H1 (cell line): ENCODE results near the gene C3orf49. TPM values are rescaled to one million over a fixed set of nuclear protein-coding genes. Genes with fewer than 3 reads are reported as not detected.

ENCODE experiments used
- CTCF ChIA-PET: fragments of 300-600 bp; sonication (Branson Sonifier 250); formaldehyde crosslinking; loops from one replicate; lab custom pipeline; 2021; ENCODE audit not compliant: partially characterized antibody; lab: Charles Lee
- POLR2A ChIA-PET: fragments of 300-600 bp; sonication (Branson Sonifier 250); formaldehyde crosslinking; loops from one replicate; lab custom pipeline; 2021; ENCODE audit warnings: inconsistent platforms; ENCODE audit not compliant: partially characterized antibody; lab: Charles Lee
- DNase-seq, 2 experiments: peaks; one replicate each; pipeline versions ENCODE4 v3.0.0 to v3.0.0-alpha.2; 2010 to 2022; ENCODE audit warnings: low spot score in 2 of 2, low read depth in 1 of 2, mixed read lengths in 1 of 2
- FAIRE-seq: peaks from 2 replicates; lab custom pipeline; 2011; peaks lifted over from hg19 to GRCh38; lab: Jason Lieb, UNC
- H2AFZ ChIP-seq: 2 replicates; pipeline ENCODE4 v1.8.1; 2012; ENCODE audit warnings: low read length, inconsistent platforms
- H2AK5ac ChIP-seq: 2 replicates; pipeline ENCODE4 v1.6.1; 2013; ENCODE audit warnings: low read depth, low read length
- H2BK120ac ChIP-seq: replicated peaks from 2 replicates; pipeline ENCODE3; 2013; ENCODE audit warnings: low read depth, low read length, inconsistent platforms
- H2BK12ac ChIP-seq: 2 replicates; pipeline ENCODE4 v1.6.1; 2013; ENCODE audit warnings: low read depth, low read length
- H2BK15ac ChIP-seq: 2 replicates; pipeline ENCODE4 v1.6.1; 2013; ENCODE audit warnings: low read length
- H2BK20ac ChIP-seq: 2 replicates; pipeline ENCODE4 v1.6.1; 2013; ENCODE audit warnings: low read length
- H2BK5ac ChIP-seq: 2 replicates; pipeline ENCODE4 v1.6.1; 2013; ENCODE audit warnings: low read depth, low read length
- H3K14ac ChIP-seq: 2 replicates; pipeline ENCODE4 v1.6.1; 2013; ENCODE audit warnings: inconsistent platforms; ENCODE audit not compliant: insufficient read length
- H3K18ac ChIP-seq: 2 replicates; pipeline ENCODE4 v1.6.1; 2013; ENCODE audit warnings: low read length; ENCODE audit errors: extremely low read depth
- H3K23ac ChIP-seq: 2 replicates; pipeline ENCODE4 v1.6.1; 2013; ENCODE audit warnings: inconsistent platforms; ENCODE audit not compliant: insufficient read length
- H3K23me2 ChIP-seq: 2 replicates; pipeline ENCODE4 v1.6.1; 2013; ENCODE audit warnings: low read depth, low read length
- H3K27ac ChIP-seq: 2 replicates; pipeline ENCODE4 v1.6.1; 2011; ENCODE audit warnings: low read depth, low read length, inconsistent platforms
- H3K27me3 ChIP-seq, 4 experiments: replicated peaks in 1 of 4; 1 replicate in 1 of 4; 2 replicates in 3 of 4; pipeline versions ENCODE4 v1.6.1 to v1.8.1; 2011 to 2013; ENCODE audit warnings: low read length in 3 of 4, mild to moderate bottlenecking in 3 of 4, inconsistent platforms in 2 of 4, mixed read lengths in 2 of 4, moderate library complexity in 1 of 4; ENCODE audit not compliant: control insufficient read depth in 3 of 4, insufficient read depth in 3 of 4; ENCODE audit errors: extremely low read depth in 1 of 4
- H3K36me3 ChIP-seq, 4 experiments: 2 replicates each; pipeline versions ENCODE4 v1.6.1 to v1.8.1; 2011 to 2013; ENCODE audit warnings: mild to moderate bottlenecking in 4 of 4, low read length in 3 of 4, moderate library complexity in 2 of 4, control low read depth in 1 of 4, inconsistent platforms in 1 of 4; ENCODE audit not compliant: insufficient read depth in 4 of 4, control insufficient read depth in 2 of 4
- H3K4ac ChIP-seq: replicated peaks from 2 replicates; pipeline ENCODE3; 2013; ENCODE audit warnings: low read length, low read depth, mixed read lengths, inconsistent platforms; ENCODE audit not compliant: insufficient read length
- H3K4me1 ChIP-seq, 4 experiments: replicated peaks in 1 of 4; 1 replicate in 1 of 4; 2 replicates in 3 of 4; pipeline versions ENCODE4 v1.6.1 to v1.8.1; 2011 to 2013; ENCODE audit warnings: low read length in 3 of 4, inconsistent platforms in 2 of 4, mixed read lengths in 1 of 4; ENCODE audit not compliant: insufficient read depth in 4 of 4, control insufficient read depth in 3 of 4
- H3K4me2 ChIP-seq, 2 experiments: 2 replicates each; pipeline versions ENCODE4 v1.6.1 to v1.8.1; 2011 to 2013; ENCODE audit warnings: low read depth in 2 of 2, low read length in 2 of 2, control low read depth in 1 of 2, inconsistent platforms in 1 of 2, mild to moderate bottlenecking in 1 of 2; ENCODE audit not compliant: insufficient read depth in 1 of 2
- H3K4me3 ChIP-seq, 4 experiments: fragments of 200-600, 300-600 bp in 1 of 4; sonication (generic), shearing (Covaris generic), sonication (Bioruptor Twin) in 1 of 4; 2 replicates each; pipeline versions ENCODE4 v1.5.1 to v1.8.1; 2011 to 2016; ENCODE audit warnings: low read length in 4 of 4, low read depth in 3 of 4, control low read depth in 2 of 4, inconsistent platforms in 2 of 4, mild to moderate bottlenecking in 2 of 4, mixed read lengths in 1 of 4, moderate library complexity in 1 of 4; ENCODE audit not compliant: insufficient read depth in 2 of 4; ENCODE audit errors: extremely low read depth in 1 of 4
- H3K56ac ChIP-seq: replicated peaks from 2 replicates; pipeline ENCODE3; 2013; ENCODE audit warnings: low read depth, mild to moderate bottlenecking, mixed read lengths, low read length, inconsistent platforms; ENCODE audit not compliant: insufficient read length
- H3K79me1 ChIP-seq: 2 replicates; pipeline ENCODE4 v1.6.1; 2013; ENCODE audit warnings: low read depth, low read length, control low read depth
- H3K79me2 ChIP-seq, 2 experiments: 2 replicates each; pipeline versions ENCODE4 v1.6.1 to v1.8.1; 2012 to 2013; ENCODE audit warnings: low read length in 2 of 2, mild to moderate bottlenecking in 2 of 2, inconsistent platforms in 1 of 2; ENCODE audit not compliant: insufficient read depth in 2 of 2, control insufficient read depth in 1 of 2
- H3K9ac ChIP-seq, 4 experiments: replicated peaks in 1 of 4; 1 replicate in 1 of 4; 2 replicates in 3 of 4; pipeline versions ENCODE4 v1.6.1 to v1.8.1; 2011 to 2013; ENCODE audit warnings: low read depth in 3 of 4, low read length in 3 of 4, control low read depth in 2 of 4, mild to moderate bottlenecking in 2 of 4, moderate library complexity in 2 of 4, inconsistent platforms in 1 of 4; ENCODE audit errors: extremely low read depth in 1 of 4
- H3K9me3 ChIP-seq, 2 experiments: 2 replicates each; pipeline versions ENCODE4 v1.6.1 to v1.8.1; 2012 to 2013; ENCODE audit warnings: mild to moderate bottlenecking in 2 of 2, moderate library complexity in 2 of 2, control low read depth in 1 of 2, inconsistent platforms in 1 of 2, low read depth in 1 of 2, low read length in 1 of 2, mixed read lengths in 1 of 2; ENCODE audit not compliant: insufficient read depth in 2 of 2
- H4K20me1 ChIP-seq, 2 experiments: replicated peaks in 1 of 2; 2 replicates each; pipeline versions ENCODE3 to v1.8.1; 2011 to 2013; ENCODE audit warnings: inconsistent platforms in 2 of 2, low read length in 2 of 2, mild to moderate bottlenecking in 1 of 2; ENCODE audit not compliant: insufficient read depth in 2 of 2, control insufficient read depth in 1 of 2
- H4K5ac ChIP-seq: 2 replicates; pipeline ENCODE4 v1.6.1; 2013; ENCODE audit warnings: low read length, low read depth, mixed read lengths, inconsistent platforms; ENCODE audit not compliant: insufficient read length
- H4K8ac ChIP-seq: 2 replicates; pipeline ENCODE4 v1.8.0; 2013; ENCODE audit warnings: mild to moderate bottlenecking, moderate library complexity, low read length, inconsistent platforms; ENCODE audit not compliant: insufficient read depth; ENCODE audit errors: extremely low read depth
- H4K91ac ChIP-seq: replicated peaks from 2 replicates; pipeline ENCODE3; 2013; ENCODE audit warnings: low read length, mixed read lengths, inconsistent platforms; ENCODE audit not compliant: insufficient read length
- BACH1 ChIP-seq: IDR thresholded peaks from 2 replicates; pipeline ENCODE4 v1.6.1; 2012; ENCODE audit warnings: low read length, improper control_type of control experiment
- CBX8 ChIP-seq: fragments of 300-800, 300-1000 bp; sonication (generic); IDR thresholded peaks from 2 replicates; pipeline ENCODE4 v1.7.1; 2016; ENCODE audit warnings: low read depth, low read length, borderline replicate concordance
- HDAC6 ChIP-seq: IDR thresholded peaks from one replicate; pipeline ENCODE4 v1.7.1; 2012; ENCODE audit warnings: low read depth, mild to moderate bottlenecking, inconsistent platforms, low read length, moderate library complexity
- JUND ChIP-seq: IDR thresholded peaks from 2 replicates; pipeline ENCODE4 v1.6.1; 2011; ENCODE audit warnings: mild to moderate bottlenecking, improper control_type of control experiment, low read length
- KDM1A ChIP-seq: fragments of 200-600, 300-600 bp; sonication (generic); IDR thresholded peaks from 2 replicates; pipeline ENCODE4 v1.7.1; 2016; ENCODE audit warnings: mild to moderate bottlenecking, low read length, borderline replicate concordance
- NANOG ChIP-seq: IDR thresholded peaks from 2 replicates; pipeline ENCODE4 v1.6.1; 2011; ENCODE audit warnings: low read length, low read depth, mild to moderate bottlenecking, inconsistent platforms; ENCODE audit not compliant: insufficient read depth, poor library complexity, severe bottlenecking
- SIN3A ChIP-seq, 2 experiments: IDR thresholded peaks in 1 of 2; conservative IDR thresholded peaks in 1 of 2; 2 replicates each; pipeline ENCODE4 v1.6.1; 2011 to 2012; ENCODE audit warnings: low read length in 2 of 2, improper control_type of control experiment in 1 of 2, low read depth in 1 of 2, mild to moderate bottlenecking in 1 of 2
- TAF1 ChIP-seq: IDR thresholded peaks from 2 replicates; pipeline ENCODE4 v1.6.1; 2011; ENCODE audit warnings: mild to moderate bottlenecking, low read depth, low read length
- YY1 ChIP-seq: IDR thresholded peaks from 2 replicates; pipeline ENCODE4 v1.6.1; 2011; ENCODE audit warnings: low read depth, mild to moderate bottlenecking, low read length
- WGBS, 2 experiments: shearing (Covaris generic) in 1 of 2; methylation state at CpG; one replicate each; pipeline versions ENCODE4 v1.1.6 to v1.1.7; 2013 to 2015; ENCODE audit warnings: low lambda C conversion rate in 2 of 2, mixed read lengths in 2 of 2, inconsistent platforms in 1 of 2, low coverage in 1 of 2, missing lambda C conversion rate in 1 of 2; ENCODE audit not compliant: insufficient replicate concordance in 2 of 2, insufficient coverage in 1 of 2, insufficient read length in 1 of 2; ENCODE audit errors: extremely low coverage in 1 of 2, missing lambda C conversion rate in 1 of 2; 5-methylcytosine and 5-hydroxymethylcytosine counted together
- polyA plus RNA-seq, 7 experiments: library from polyadenylated mRNA; depleted of rRNA in 3 of 7; stranded (reverse) in 5 of 7; unstranded in 2 of 7; fragments of >200 nt in 5 of 7; fragments of 200-250 nt in 2 of 7; gene quantifications; 1 replicate in 5 of 7; 2 replicates in 1 of 7; 4 replicates in 1 of 7; pipeline versions ENCODE4 v1.2.1 to v1.2.3, GENCODE V29; 2011 to 2013; ENCODE audit warnings: missing spikeins in 2 of 7, mixed read lengths in 2 of 7
- total RNA-seq: library from RNA; stranded (reverse); fragmentation: NEBNext Ultra II Directional; extraction: Animal tissue kit (Norgen Biotek cat#: 25700); gene quantifications from 2 replicates; pipeline ENCODE4 v1.2.1, GENCODE V29; 2021
- TF ChIP-seq, protein P1 (sequence below): IDR thresholded peaks from 2 replicates; pipeline ENCODE4 v1.6.1; 2011; ENCODE audit warnings: low read depth, mild to moderate bottlenecking, low read length; ENCODE audit not compliant: insufficient read depth

Gene C3orf49
- total and polyA plus RNA-seq, 2 of the 8 experiments (the other 6 are each of a cell fraction or from before 2014, with no cell fraction given), result not detected

- H2AFZ ChIP-seq, result no peak overlapping the region
- H3K79me2 ChIP-seq, result peaks cover 0 to 68% of the 10 kb centered on the region in 2 experiments; a peak in 2 of 4 replicates
- no peak overlapping the region for H3K23ac ChIP-seq
- H2BK5ac ChIP-seq, result no peak overlapping the region
- no peak overlapping the region for H3K18ac ChIP-seq
- no peaks in the 10 kb centered on the region; the same call in 1 of the 2 replicates for H3K79me1 ChIP-seq
- no peak overlapping the region for H2AK5ac ChIP-seq
- no peak overlapping the region for H3K9ac ChIP-seq
- H3K9me3 ChIP-seq, result no peaks in the 10 kb centered on the region
- no peaks in the 10 kb centered on the region for H3K27me3 ChIP-seq
- ChIA-PET CTCF (interaction anchor here (1.0 kb wide), 1 partner anchor 14 kb away, joined by 3 read pairs; no protein-coding TSS in a partner anchor), POLR2A (interaction anchor here (0.8 to 1.3 kb wide), 5 partner anchors 8 to 58 kb away, joined by 3 to 5 read pairs (median 4); no protein-coding TSS in a partner anchor)
- H3K36me3 ChIP-seq, result no peaks in the 10 kb centered on the region
- DNase-seq (no peak), FAIRE-seq (no peak)
- H4K20me1 ChIP-seq, result no peaks in the 10 kb centered on the region
- H4K8ac ChIP-seq, result no peak overlapping the region
- no peak overlapping the region for H3K4ac ChIP-seq
- H3K27ac ChIP-seq, result no peak overlapping the region
- no peak overlapping the region for H2BK12ac ChIP-seq
- H2BK120ac ChIP-seq, result no peak overlapping the region
- no peak overlapping the region for H2BK15ac ChIP-seq
- H4K5ac ChIP-seq, result no peak overlapping the region
- no peak overlapping the region for H3K4me3 ChIP-seq
- peaks cover 0 to 4% (median 3%) of the 10 kb centered on the region in 4 experiments; a peak in 4 of 7 replicates for H3K4me1 ChIP-seq
- H3K23me2 ChIP-seq, result no peaks in the 10 kb centered on the region
- H2BK20ac ChIP-seq, result no peak overlapping the region
- WGBS, 2 experiments, result 92% methylated on average over 3 of the region's 3 CpGs; no CpG with 5 or more reads in 1 of the 2 experiments
- H3K14ac ChIP-seq, result no peak overlapping the region
- H4K91ac ChIP-seq, result no peak overlapping the region
- H3K56ac ChIP-seq, result no peak overlapping the region
- no peak overlapping the region for H3K4me2 ChIP-seq
- no peak for TF ChIP-seq YY1
- TF ChIP-seq JUND, result no peak
- TF ChIP-seq NANOG, result no peak
- no peak for TF ChIP-seq SIN3A (conservative IDR thresholded peaks at IDR 0.05 in 1 of 2, IDR thresholded peaks at IDR 0.05 in 1 of 2; ENCODE audit: low read depth in 1 of 2, low read length in 2 of 2)
- no peak for TF ChIP-seq BACH1
- no peak for TF ChIP-seq KDM1A
- TF ChIP-seq, protein P1, sequence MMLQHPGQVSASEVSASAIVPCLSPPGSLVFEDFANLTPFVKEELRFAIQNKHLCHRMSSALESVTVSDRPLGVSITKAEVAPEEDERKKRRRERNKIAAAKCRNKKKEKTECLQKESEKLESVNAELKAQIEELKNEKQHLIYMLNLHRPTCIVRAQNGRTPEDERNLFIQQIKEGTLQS, result no peak
- no peak for TF ChIP-seq HDAC6
- TF ChIP-seq TAF1, result no peak
- no peak for TF ChIP-seq CBX8
These were observed 51.0 kb downstream of the C3orf49 start for GRCh38 chr3:63869940-63870614.
